BJ (cell line): ENCODE data around the gene ECE2. TPM values are rescaled to one million over a fixed set of nuclear protein-coding genes. Genes with fewer than 3 reads are reported as not detected.

ENCODE experiments used
- CTCF ChIA-PET: fragments of 350-600 bp; formaldehyde crosslinking; extraction: SDS; loops from one replicate; lab custom pipeline; 2021; ENCODE audit warnings: antibody characterized with exemption, inconsistent platforms; lab: Yijun Ruan, JAX
- POLR2A ChIA-PET: fragments of 300-600 bp; sonication (Branson Sonifier 250); formaldehyde crosslinking; extraction: SDS; loops from one replicate; lab custom pipeline; 2021; ENCODE audit warnings: antibody characterized with exemption; lab: Charles Lee
- DNase-seq: peaks from one replicate; pipeline ENCODE4 v3.0.0-alpha.2; 2011; ENCODE audit warnings: low read depth
- H3K27me3 ChIP-seq: 2 replicates; pipeline ENCODE4 v1.6.0; 2011; ENCODE audit warnings: low read length; ENCODE audit not compliant: control insufficient read depth, insufficient read depth
- H3K36me3 ChIP-seq: 2 replicates; pipeline ENCODE4 v1.5.1; 2011; ENCODE audit warnings: low read length; ENCODE audit not compliant: control insufficient read depth, insufficient read depth
- H3K4me3 ChIP-seq: 2 replicates; pipeline ENCODE4 v1.5.1; 2011; ENCODE audit warnings: low read depth, mild to moderate bottlenecking, control low read depth, low read length
- CTCF ChIP-seq: IDR thresholded peaks from 2 replicates; pipeline ENCODE4 v1.5.1; 2011; ENCODE audit warnings: low read depth, mild to moderate bottlenecking, control low read depth, inconsistent platforms, low read length, moderate library complexity; ENCODE audit not compliant: insufficient read depth
- polyA plus RNA-seq: library from polyadenylated mRNA; depleted of rRNA; stranded (reverse); fragments of >200 nt; gene quantifications from 2 replicates; pipeline ENCODE4 v1.2.3, GENCODE V29; 2011

ECE2 gene
- polyA plus RNA-seq, 1 experiment = not detected

GRCh38 chr3:184328516-184328915, 52.7 kb downstream of the ECE2 start:
- POLR2A ChIA-PET = no interaction called here
- H3K36me3 ChIP-seq = peaks cover 69% of the 10 kb centered on the region

GRCh38 chr3:184332370-184333090, 56.7 kb downstream of the ECE2 start:
- no peak for TF ChIP-seq CTCF
- Histone ChIP-seq H3K36me3 (peaks cover 42% of the 10 kb centered on the region), H3K27me3 (no peaks in the 10 kb centered on the region), H3K4me3 (no peak overlapping the region)
- DNase-seq = peak; percentile 63
- ChIA-PET CTCF (no interaction called here), POLR2A (no interaction called here)

More at GRCh38 chr3:184328516-184328915, 52.7 kb downstream of the ECE2 start:
- Histone ChIP-seq H3K27me3 (no peaks in the 10 kb centered on the region), H3K4me3 (no peak overlapping the region)
- CTCF ChIA-PET = interaction anchor here (1.3 kb wide), 1 partner anchor 8 kb away, joined by 4 read pairs; the partner anchor contains the start of gene FAM131A
- DNase-seq = no peak
- TF ChIP-seq CTCF = no peak

- POLR2A ChIA-PET = no interaction called here
Observed at GRCh38 chr3:184333190-184333589, 57.4 kb downstream of the ECE2 start.

GRCh38 chr3:184333700-184334099, 57.9 kb downstream of the ECE2 start:
- no peaks in the 10 kb centered on the region for H3K27me3 ChIP-seq
- peaks cover 32% of the 10 kb centered on the region for H3K36me3 ChIP-seq
- CTCF ChIA-PET = interaction anchor here (0.7 kb wide), 1 partner anchor 14 kb away, joined by 3 read pairs; no protein-coding TSS in a partner anchor
- POLR2A ChIA-PET = no interaction called here
- no peak for TF ChIP-seq CTCF
- no peak overlapping the region for H3K4me3 ChIP-seq
- no peak for DNase-seq

More at GRCh38 chr3:184333190-184333589, 57.4 kb downstream of the ECE2 start:
- H3K36me3 ChIP-seq = peaks cover 37% of the 10 kb centered on the region
- H3K4me3 ChIP-seq = no peak overlapping the region
- H3K27me3 ChIP-seq = no peaks in the 10 kb centered on the region
- CTCF ChIA-PET = interaction anchor here (0.7 kb wide), 1 partner anchor 13 kb away, joined by 3 read pairs; no protein-coding TSS in a partner anchor
- no peak for TF ChIP-seq CTCF
- no peak for DNase-seq

GRCh38 chr3:184334470-184335158, 58.8 kb downstream of the ECE2 start:
- no peak for DNase-seq

More at GRCh38 chr3:184334470-184335158, 58.8 kb downstream of the ECE2 start:
- H3K4me3 ChIP-seq = no peak overlapping the region
- TF ChIP-seq CTCF = no peak
- H3K27me3 ChIP-seq = no peaks in the 10 kb centered on the region
- H3K36me3 ChIP-seq = peaks cover 28% of the 10 kb centered on the region
- CTCF ChIA-PET = no interaction called here
- POLR2A ChIA-PET = no interaction called here
